ENCODE results near the gene SOX6. TPM values are rescaled to one million over a fixed set of nuclear protein-coding genes. Genes with fewer than 3 reads are reported as not detected.

The SOX6 gene
- total RNA-seq, 1 experiment from 2014 or later, result 5.1 TPM

DNA sequence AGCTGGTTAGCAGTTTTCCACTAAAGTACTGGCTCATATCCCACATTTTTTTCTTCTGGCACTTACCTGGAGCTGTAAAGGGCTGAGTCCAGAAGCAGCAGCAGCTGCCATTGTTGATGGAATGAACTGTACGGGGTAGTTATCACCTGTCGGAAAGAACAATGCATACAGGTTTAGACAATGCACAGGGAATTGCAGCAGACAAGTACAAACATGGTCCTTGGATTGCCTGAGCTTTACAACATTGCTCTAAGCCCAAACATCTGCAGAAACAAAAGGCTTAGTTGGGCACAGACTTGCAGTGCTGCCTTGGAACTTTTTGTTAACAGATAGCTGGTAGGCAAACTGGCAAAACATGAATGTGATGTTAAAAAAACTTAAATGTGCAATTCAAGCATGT lies 258.8 kb downstream of the SOX6 start:
- TF ChIP-seq, protein P1, sequence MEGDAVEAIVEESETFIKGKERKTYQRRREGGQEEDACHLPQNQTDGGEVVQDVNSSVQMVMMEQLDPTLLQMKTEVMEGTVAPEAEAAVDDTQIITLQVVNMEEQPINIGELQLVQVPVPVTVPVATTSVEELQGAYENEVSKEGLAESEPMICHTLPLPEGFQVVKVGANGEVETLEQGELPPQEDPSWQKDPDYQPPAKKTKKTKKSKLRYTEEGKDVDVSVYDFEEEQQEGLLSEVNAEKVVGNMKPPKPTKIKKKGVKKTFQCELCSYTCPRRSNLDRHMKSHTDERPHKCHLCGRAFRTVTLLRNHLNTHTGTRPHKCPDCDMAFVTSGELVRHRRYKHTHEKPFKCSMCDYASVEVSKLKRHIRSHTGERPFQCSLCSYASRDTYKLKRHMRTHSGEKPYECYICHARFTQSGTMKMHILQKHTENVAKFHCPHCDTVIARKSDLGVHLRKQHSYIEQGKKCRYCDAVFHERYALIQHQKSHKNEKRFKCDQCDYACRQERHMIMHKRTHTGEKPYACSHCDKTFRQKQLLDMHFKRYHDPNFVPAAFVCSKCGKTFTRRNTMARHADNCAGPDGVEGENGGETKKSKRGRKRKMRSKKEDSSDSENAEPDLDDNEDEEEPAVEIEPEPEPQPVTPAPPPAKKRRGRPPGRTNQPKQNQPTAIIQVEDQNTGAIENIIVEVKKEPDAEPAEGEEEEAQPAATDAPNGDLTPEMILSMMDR (conservative IDR thresholded peaks at IDR 0.05), result no peak
- no peaks in the 10 kb centered on the region for H3K9me2 ChIP-seq (ENCODE audit: insufficient read depth)
- CTCF ChIA-PET, result interaction anchor here (0.7 kb wide), 1 partner anchor 516 kb away, joined by 3 read pairs; no protein-coding TSS in a partner anchor
- no peaks in the 10 kb centered on the region for H4K20me1 ChIP-seq (ENCODE audit: insufficient read depth)
- intact Hi-C loops (cut with micrococcal nuclease; ENCODE audit: unreplicated experiment), result no loop called here
- H3K27me3 ChIP-seq (ENCODE audit: insufficient read depth, low read depth), result no peaks in the 10 kb centered on the region
- no peaks in the 10 kb centered on the region for H3K36me3 ChIP-seq (ENCODE audit: low read depth)
- no peaks in the 10 kb centered on the region for H3K9me3 ChIP-seq (ENCODE audit: insufficient read depth, low read depth)
- no TSS peak for BruUV-seq (replicated peaks)
- POLR2A ChIA-PET (ENCODE audit: unreplicated experiment), result interaction anchor here (0.7 kb wide), 1 partner anchor 52 kb away, joined by 3 read pairs; no protein-coding TSS in a partner anchor
- 0 out of 2 replicates have a peak, but pooled peaks cover 4% of the 10 kb centered on the region for H3K4me1 ChIP-seq (replicated peaks; ENCODE audit: insufficient read depth)
- no peaks in the 10 kb centered on the region for H3F3A ChIP-seq (ENCODE audit: insufficient read depth, low read depth)
- no peak overlapping the region for H3K4me3 ChIP-seq
- H2AFZ ChIP-seq, result no peak overlapping the region
- no peak overlapping the region for H3K27ac ChIP-seq
- DNase-seq, result no peak
- no peaks in the 10 kb centered on the region for H3K79me2 ChIP-seq (ENCODE audit: low read depth)
- H3K4me2 ChIP-seq, result no peak overlapping the region

- H3K9me2 ChIP-seq (ENCODE audit: insufficient read depth), result no peaks in the 10 kb centered on the region
- 0 out of 2 replicates have a peak, but pooled peaks cover 4% of the 10 kb centered on the region for H3K4me1 ChIP-seq (replicated peaks; ENCODE audit: insufficient read depth)
- H4K20me1 ChIP-seq (ENCODE audit: insufficient read depth), result no peaks in the 10 kb centered on the region
- TF ChIP-seq EZH2 (IDR thresholded peaks at IDR 0.05; ENCODE audit: low read depth), result no peak
- TF ChIP-seq, protein P1 (conservative IDR thresholded peaks at IDR 0.05), result no peak
- no TSS peak for BruUV-seq (replicated peaks)
- no peak overlapping the region; the same call in 1 of the 2 replicates for H2AFZ ChIP-seq
- no peaks in the 10 kb centered on the region for H3K9me3 ChIP-seq (ENCODE audit: insufficient read depth, low read depth)
- no peak for DNase-seq
- CTCF ChIA-PET, result no interaction called here
- H3K27ac ChIP-seq, result no peak overlapping the region
- H3F3A ChIP-seq (ENCODE audit: insufficient read depth, low read depth), result no peaks in the 10 kb centered on the region
- no peaks in the 10 kb centered on the region for H3K36me3 ChIP-seq (ENCODE audit: low read depth)
- intact Hi-C loops (cut with micrococcal nuclease; ENCODE audit: unreplicated experiment), result no loop called here
- no peak overlapping the region for H3K4me3 ChIP-seq
- POLR2A ChIA-PET (ENCODE audit: unreplicated experiment), result no interaction called here
- H3K27me3 ChIP-seq (ENCODE audit: insufficient read depth, low read depth), result no peaks in the 10 kb centered on the region
- no peak overlapping the region for H3K4me2 ChIP-seq
- no peaks in the 10 kb centered on the region for H3K79me2 ChIP-seq (ENCODE audit: low read depth)
Observed at GRCh38 chr11:16096336-16096735, 260.0 kb downstream of the SOX6 start.

DNA sequence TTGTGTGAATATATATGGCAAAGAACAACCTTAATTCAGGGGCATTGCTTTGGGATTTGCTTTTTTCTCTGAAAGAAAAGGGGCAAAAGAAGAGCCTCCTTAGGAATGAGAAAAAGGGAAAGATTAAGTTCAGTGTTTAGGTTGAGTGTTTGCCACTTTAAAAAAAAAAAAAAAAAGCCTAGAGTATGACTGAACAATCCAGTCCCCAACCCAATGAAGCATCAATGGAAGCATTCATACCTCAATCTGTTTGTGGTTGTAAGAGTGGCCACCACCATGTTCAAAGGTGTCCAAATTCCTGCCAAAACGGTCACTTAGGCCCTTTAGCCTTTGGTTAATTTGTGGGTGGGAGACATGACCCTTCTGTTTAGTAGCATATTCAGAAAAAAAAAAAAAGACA lies 260.6 kb downstream of the SOX6 start:
- no TSS peak for BruUV-seq (replicated peaks)
- no peak overlapping the region for H3K4me3 ChIP-seq
- no peaks in the 10 kb centered on the region for H3F3A ChIP-seq (ENCODE audit: insufficient read depth, low read depth)
- 0 out of 2 replicates have a peak, but pooled peaks cover 4% of the 10 kb centered on the region for H3K4me1 ChIP-seq (replicated peaks; ENCODE audit: insufficient read depth)
- no peak overlapping the region for H3K4me2 ChIP-seq
- intact Hi-C loops (cut with micrococcal nuclease; ENCODE audit: unreplicated experiment), result no loop called here
- no peak overlapping the region for H3K27ac ChIP-seq
- no peak for TF ChIP-seq EZH2 (IDR thresholded peaks at IDR 0.05; ENCODE audit: low read depth)
- TF ChIP-seq, protein P1 (conservative IDR thresholded peaks at IDR 0.05), result no peak
- ChIA-PET POLR2A (ENCODE audit: unreplicated experiment) (no interaction called here), CTCF (no interaction called here)
- no peaks in the 10 kb centered on the region for H3K9me3 ChIP-seq (ENCODE audit: insufficient read depth, low read depth)
- no peaks in the 10 kb centered on the region for H3K79me2 ChIP-seq (ENCODE audit: low read depth)
- H3K9me2 ChIP-seq (ENCODE audit: insufficient read depth), result no peaks in the 10 kb centered on the region
- H4K20me1 ChIP-seq (ENCODE audit: insufficient read depth), result no peaks in the 10 kb centered on the region
- no peak overlapping the region; the same call in 1 of the 2 replicates for H2AFZ ChIP-seq
- no peaks in the 10 kb centered on the region for H3K27me3 ChIP-seq (ENCODE audit: insufficient read depth, low read depth)
- H3K36me3 ChIP-seq (ENCODE audit: low read depth), result no peaks in the 10 kb centered on the region
- no peak for DNase-seq
